GM23338 (cell line): ENCODE data around the gene PBOV1. TPM values are rescaled to one million over a fixed set of nuclear protein-coding genes. Genes with fewer than 3 reads are reported as not detected.

Experiments
- ATAC-seq: fragments of 200-7000 bp; cut with Tn5 transposase; 3 replicates; pipeline ENCODE4 v1.9.1; 2020
- DNase-seq: peaks from one replicate; pipeline ENCODE4 v3.0.0-alpha.2; 2015; ENCODE audit warnings: low spot score
- H2AFZ ChIP-seq: fragments of 200-600 bp; sonication (generic); 2 replicates; pipeline ENCODE4 v1.8.0; 2016; ENCODE audit warnings: antibody characterized with exemption, mild to moderate bottlenecking, moderate library complexity
- H3F3A ChIP-seq: fragments of 200-600 bp; sonication (generic); replicated peaks from 2 replicates; pipeline ENCODE4 v1.8.0; 2017; ENCODE audit warnings: antibody characterized with exemption, mixed run types, low read depth
- H3K27ac ChIP-seq: fragments of 200-600 bp; sonication (generic); 2 replicates; pipeline ENCODE4 v1.6.1; 2016; ENCODE audit warnings: low read depth
- H3K27me3 ChIP-seq: fragments of 200-600 bp; sonication (generic); 2 replicates; pipeline ENCODE4 v1.8.0; 2016; ENCODE audit warnings: mild to moderate bottlenecking, mixed run types, moderate library complexity; ENCODE audit not compliant: insufficient read depth
- H3K36me3 ChIP-seq: fragments of 200-600 bp; sonication (generic); 2 replicates; pipeline ENCODE4 v1.8.0; 2016; ENCODE audit warnings: mild to moderate bottlenecking; ENCODE audit not compliant: insufficient read depth
- H3K4me1 ChIP-seq: fragments of 200-600 bp; sonication (generic); 2 replicates; pipeline ENCODE4 v1.8.0; 2016; ENCODE audit warnings: mild to moderate bottlenecking, moderate library complexity; ENCODE audit not compliant: insufficient read depth
- H3K4me2 ChIP-seq: fragments of 200-600 bp; sonication (generic); 2 replicates; pipeline ENCODE4 v1.7.1; 2017; ENCODE audit warnings: mixed run types
- H3K4me3 ChIP-seq: fragments of 200-600 bp; sonication (generic); 2 replicates; pipeline ENCODE4 v1.6.1; 2016; ENCODE audit warnings: mixed run types
- H3K79me2 ChIP-seq: fragments of 200-600 bp; sonication (generic); replicated peaks from 2 replicates; pipeline ENCODE4 v1.8.0; 2017; ENCODE audit warnings: mild to moderate bottlenecking; ENCODE audit not compliant: insufficient read depth
- H3K9me2 ChIP-seq: fragments of 200-600 bp; sonication (generic); 2 replicates; pipeline ENCODE4 v1.8.0; 2017; ENCODE audit not compliant: insufficient read depth
- H4K20me1 ChIP-seq: fragments of 200-600 bp; sonication (generic); replicated peaks from 2 replicates; pipeline ENCODE4 v1.8.0; 2017; ENCODE audit warnings: mild to moderate bottlenecking; ENCODE audit not compliant: insufficient read depth
- H3K27ac Mint-ChIP-seq: 2 replicates; pipeline ENCODE4 v1.8.0; 2020; ENCODE audit warnings: inconsistent platforms, mild to moderate bottlenecking, moderate library complexity, mixed read lengths
- H3K27me3 Mint-ChIP-seq: 3 replicates; pipeline ENCODE4 v1.8.0; 2022; ENCODE audit warnings: low read depth, mild to moderate bottlenecking, moderate library complexity, mixed read lengths, inconsistent platforms; ENCODE audit not compliant: insufficient read depth, poor library complexity
- H3K36me3 Mint-ChIP-seq: 3 replicates; pipeline ENCODE4 v1.8.0; 2021; ENCODE audit warnings: low read depth, mild to moderate bottlenecking, inconsistent platforms, moderate library complexity, mixed read lengths
- H3K4me1 Mint-ChIP-seq: 3 replicates; pipeline ENCODE4 v1.8.0; 2020; ENCODE audit warnings: mild to moderate bottlenecking, inconsistent platforms, mixed read lengths
- H3K4me3 Mint-ChIP-seq: 3 replicates; pipeline ENCODE4 v1.8.0; 2021; ENCODE audit warnings: moderate library complexity, mild to moderate bottlenecking, inconsistent platforms, mixed read lengths
- H3K9me3 Mint-ChIP-seq: 3 replicates; pipeline ENCODE4 v1.8.0; 2020; ENCODE audit warnings: moderate library complexity, mild to moderate bottlenecking, inconsistent platforms, mixed read lengths
- ETS1 ChIP-seq: IDR thresholded peaks from 2 replicates; pipeline ENCODE4 v1.6.1; 2016; ENCODE audit warnings: antibody characterized with exemption
- EZH2 ChIP-seq: fragments of 200-600 bp; sonication (generic); IDR thresholded peaks from one replicate; pipeline ENCODE4 v1.8.0; 2017; ENCODE audit warnings: antibody characterized with exemption, mild to moderate bottlenecking, low read depth; ENCODE audit not compliant: unreplicated experiment
- EZH2phosphoT487 ChIP-seq: fragments of 200-600 bp; sonication (generic); IDR thresholded peaks from one replicate; pipeline ENCODE4 v1.8.1; 2018; ENCODE audit warnings: antibody characterized with exemption; ENCODE audit not compliant: unreplicated experiment
- JUNB ChIP-seq: IDR thresholded peaks from one replicate; pipeline ENCODE4 v1.6.1; 2016; ENCODE audit warnings: antibody characterized with exemption; ENCODE audit not compliant: unreplicated experiment
- NANOG ChIP-seq: IDR thresholded peaks from 2 replicates; pipeline ENCODE4 v1.6.1; 2016; ENCODE audit warnings: antibody characterized with exemption, borderline replicate concordance
- POLR2AphosphoS5 ChIP-seq: IDR thresholded peaks from 2 replicates; pipeline ENCODE4 v1.6.1; 2016; ENCODE audit warnings: antibody characterized with exemption, low read depth
- REST ChIP-seq: IDR thresholded peaks from one replicate; pipeline ENCODE4 v1.6.1; 2018; ENCODE audit warnings: antibody characterized with exemption; ENCODE audit not compliant: unreplicated experiment
- STAT1 ChIP-seq: IDR thresholded peaks from one replicate; pipeline ENCODE4 v1.6.1; 2016; ENCODE audit warnings: antibody characterized with exemption; ENCODE audit not compliant: unreplicated experiment
- ZNF114 ChIP-seq: fragments of 250-450 bp; sonication (Bioruptor Pico); IDR thresholded peaks from 2 replicates; pipeline ENCODE4 v1.5.0; 2020; ENCODE audit warnings: mild to moderate bottlenecking, moderate library complexity
- ZNF331 ChIP-seq: fragments of 250-450 bp; sonication (Bioruptor Pico); IDR thresholded peaks from 2 replicates; pipeline ENCODE4 v1.5.0; 2020; ENCODE audit warnings: low read depth, mild to moderate bottlenecking, moderate library complexity
- ZNF462 ChIP-seq: fragments of 250-450 bp; sonication (Bioruptor Pico); IDR thresholded peaks from 2 replicates; pipeline ENCODE4 v1.5.0; 2020; ENCODE audit warnings: mild to moderate bottlenecking, moderate library complexity
- polyA plus RNA-seq: library from polyadenylated mRNA; unstranded; fragments of >200 nt; fragmentation: Nextera tagmentation; extraction: Ambion mirVana; gene quantifications from 2 replicates; pipeline ENCODE4 v1.2.1, GENCODE V29; 2016
- total RNA-seq: library from RNA; depleted of rRNA; stranded (reverse); fragments of >200 nt; shearing (Covaris generic); gene quantifications from 2 replicates; pipeline ENCODE4 v1.2.3, GENCODE V29; 2014
- TF ChIP-seq, protein P1 (sequence below), 2 experiments: fragments of 200-600 bp in 1 of 2; sonication (generic) in 1 of 2; conservative IDR thresholded peaks; 2 replicates each; pipeline versions ENCODE4 v1.5.1 to v1.6.1; 2016 to 2017; ENCODE audit warnings: antibody characterized with exemption in 2 of 2, low read depth in 2 of 2, mild to moderate bottlenecking in 2 of 2, moderate library complexity in 1 of 2

PBOV1 gene
- total and polyA plus RNA-seq, 2 experiments from 2014 or later = not detected

GRCh38 chr6:138250053-138250452 is 31.8 kb upstream of the PBOV1 start (continued):
- TF ChIP-seq ETS1 (no peak), NANOG (no peak)

- no peak overlapping the region for H2AFZ ChIP-seq
- H3K36me3 ChIP-seq = no peaks in the 10 kb centered on the region
- no peaks in the 10 kb centered on the region for H3K4me1 ChIP-seq
- Mint-ChIP-seq H3K9me3 (no peaks in the 10 kb centered on the region), H3K27me3 (no peaks in the 10 kb centered on the region), H3K27ac (no peak overlapping the region), H3K4me3 (no peak overlapping the region), H3K4me1 (no peaks in the 10 kb centered on the region), H3K36me3 (0 out of 3 replicates have a peak, but pooled peaks cover 2% of the 10 kb centered on the region)
- DNase-seq = no peak
- no peaks in the 10 kb centered on the region for H3F3A ChIP-seq
- no peak overlapping the region for H3K27ac ChIP-seq
- H3K79me2 ChIP-seq = no peaks in the 10 kb centered on the region
- H3K4me2 ChIP-seq = no peak overlapping the region
- H3K4me3 ChIP-seq = no peak overlapping the region
- ATAC-seq = no peak
- H4K20me1 ChIP-seq = no peaks in the 10 kb centered on the region; the same call in 1 of the 2 replicates
- H3K9me2 ChIP-seq = no peaks in the 10 kb centered on the region
- no peaks in the 10 kb centered on the region for H3K27me3 ChIP-seq
- no peak for TF ChIP-seq EZH2
- TF ChIP-seq, protein P1, sequence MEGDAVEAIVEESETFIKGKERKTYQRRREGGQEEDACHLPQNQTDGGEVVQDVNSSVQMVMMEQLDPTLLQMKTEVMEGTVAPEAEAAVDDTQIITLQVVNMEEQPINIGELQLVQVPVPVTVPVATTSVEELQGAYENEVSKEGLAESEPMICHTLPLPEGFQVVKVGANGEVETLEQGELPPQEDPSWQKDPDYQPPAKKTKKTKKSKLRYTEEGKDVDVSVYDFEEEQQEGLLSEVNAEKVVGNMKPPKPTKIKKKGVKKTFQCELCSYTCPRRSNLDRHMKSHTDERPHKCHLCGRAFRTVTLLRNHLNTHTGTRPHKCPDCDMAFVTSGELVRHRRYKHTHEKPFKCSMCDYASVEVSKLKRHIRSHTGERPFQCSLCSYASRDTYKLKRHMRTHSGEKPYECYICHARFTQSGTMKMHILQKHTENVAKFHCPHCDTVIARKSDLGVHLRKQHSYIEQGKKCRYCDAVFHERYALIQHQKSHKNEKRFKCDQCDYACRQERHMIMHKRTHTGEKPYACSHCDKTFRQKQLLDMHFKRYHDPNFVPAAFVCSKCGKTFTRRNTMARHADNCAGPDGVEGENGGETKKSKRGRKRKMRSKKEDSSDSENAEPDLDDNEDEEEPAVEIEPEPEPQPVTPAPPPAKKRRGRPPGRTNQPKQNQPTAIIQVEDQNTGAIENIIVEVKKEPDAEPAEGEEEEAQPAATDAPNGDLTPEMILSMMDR (conservative IDR thresholded peaks at IDR 0.05; ENCODE audit: low read depth in 2 of 2) = no peak
- TF ChIP-seq ZNF114 (CRISPR knock-in tag) = no peak
- no peak for TF ChIP-seq REST
- TF ChIP-seq JUNB = no peak
- TF ChIP-seq STAT1 = no peak
- no peak for TF ChIP-seq EZH2phosphoT487
- TF ChIP-seq NANOG = no peak
- no peak for TF ChIP-seq ZNF331 (CRISPR knock-in tag)
- no peak for TF ChIP-seq ZNF462 (CRISPR knock-in tag)
- no peak for TF ChIP-seq ETS1
- no peak for TF ChIP-seq POLR2AphosphoS5
Measured at GRCh38 chr6:138248878-138249277, 30.6 kb upstream of the PBOV1 start.
